A673 (cell line): ENCODE results near the gene PTBP1. TPM values are rescaled to one million over a fixed set of nuclear protein-coding genes. Genes with fewer than 3 reads are reported as not detected.
"Not testable (repeated sequence)": the region's sequence is repeated elsewhere in the genome, so short reads cannot be mapped to it uniquely, and the experiment has no call there.

Experiments
- BruUV-seq: library from RNA; stranded (reverse); fragments of 400-500 nt; replicated peaks from 2 replicates; lab custom pipeline; 2021; lab: Mats Ljungman, UMichigan
- CTCF ChIA-PET: fragments of 300-600 bp; sonication (Branson Sonifier 250); formaldehyde crosslinking; loops from one replicate; lab custom pipeline; 2022; ENCODE audit warnings: antibody characterized with exemption; lab: Charles Lee
- POLR2A ChIA-PET: fragments of 300-600 bp; sonication (Branson Sonifier 250); formaldehyde crosslinking; loops from one replicate; lab custom pipeline; 2022; ENCODE audit warnings: antibody characterized with exemption; ENCODE audit not compliant: low non-redundant PET; lab: Charles Lee
- DNase-seq: peaks from one replicate; pipeline ENCODE4 v3.0.0-alpha.2; 2015; ENCODE audit warnings: low spot score
- H3K27ac ChIP-seq: fragments of 200-600 bp; sonication (generic); 2 replicates; pipeline ENCODE4 v1.5.1; 2016; ENCODE audit warnings: mixed run types, low read depth, mild to moderate bottlenecking, mixed read lengths, antibody characterized with exemption, low read length; ENCODE audit not compliant: poor library complexity, severe bottlenecking
- H3K27me3 ChIP-seq: fragments of 200-600 bp; sonication (generic); replicated peaks from 2 replicates; pipeline ENCODE4 v1.6.1; 2017; ENCODE audit warnings: mixed run types, low read depth, mild to moderate bottlenecking, mixed read lengths, antibody characterized with exemption, low read length; ENCODE audit not compliant: insufficient read depth, poor library complexity
- H3K36me3 ChIP-seq: fragments of 200-600 bp; sonication (generic); 2 replicates; pipeline ENCODE4 v1.6.1; 2016; ENCODE audit warnings: mixed run types, mild to moderate bottlenecking, mixed read lengths, antibody characterized with exemption, low read length; ENCODE audit not compliant: insufficient read depth, poor library complexity, severe bottlenecking
- H3K4me1 ChIP-seq: fragments of 200-600 bp; sonication (generic); 2 replicates; pipeline ENCODE4 v1.6.1; 2017; ENCODE audit warnings: mixed run types, mild to moderate bottlenecking, mixed read lengths, antibody characterized with exemption, low read length; ENCODE audit not compliant: insufficient read depth, poor library complexity, severe bottlenecking
- H3K4me3 ChIP-seq: fragments of 200-600 bp; sonication (generic); 2 replicates; pipeline ENCODE4 v1.5.1; 2016; ENCODE audit warnings: low read depth, mixed run types, mild to moderate bottlenecking, mixed read lengths, low read length; ENCODE audit not compliant: poor library complexity, severe bottlenecking
- H3K9me3 ChIP-seq: fragments of 200-600 bp; sonication (generic); 2 replicates; pipeline ENCODE4 v1.6.1; 2016; ENCODE audit warnings: mixed run types, low read depth, mild to moderate bottlenecking, mixed read lengths, antibody characterized with exemption, low read length; ENCODE audit not compliant: poor library complexity, severe bottlenecking
- EZH2 ChIP-seq: fragments of 200-600 bp; sonication (generic); IDR thresholded peaks from 2 replicates; pipeline ENCODE4 v1.6.1; 2017; ENCODE audit warnings: borderline replicate concordance, low read depth, mild to moderate bottlenecking, mixed read lengths, antibody characterized with exemption, low read length; ENCODE audit not compliant: poor library complexity, severe bottlenecking
- intact Hi-C: fragments of 100-400 bp; cut with micrococcal nuclease; formaldehyde crosslinking; loops from one replicate; pipeline ENCODE4 v1.10.0; 2022; ENCODE audit not compliant: unreplicated experiment
- total RNA-seq: library from RNA; stranded (reverse); gene quantifications from 2 replicates; pipeline ENCODE4 v1.2.3, GENCODE V29; 2021
- TF ChIP-seq, protein P1 (sequence below): fragments of 300-800, 200-600 bp; sonication (generic); conservative IDR thresholded peaks from 2 replicates; pipeline ENCODE4 v1.5.1; 2017; ENCODE audit warnings: low read depth, mild to moderate bottlenecking, antibody characterized with exemption, low read length, moderate library complexity, mixed read lengths

Gene PTBP1
- total RNA-seq, 1 experiment from 2014 or later: 800 TPM

- ChIA-PET POLR2A (no interaction called here), CTCF (no interaction called here)
- TF ChIP-seq EZH2: no peak
- TF ChIP-seq, protein P1, sequence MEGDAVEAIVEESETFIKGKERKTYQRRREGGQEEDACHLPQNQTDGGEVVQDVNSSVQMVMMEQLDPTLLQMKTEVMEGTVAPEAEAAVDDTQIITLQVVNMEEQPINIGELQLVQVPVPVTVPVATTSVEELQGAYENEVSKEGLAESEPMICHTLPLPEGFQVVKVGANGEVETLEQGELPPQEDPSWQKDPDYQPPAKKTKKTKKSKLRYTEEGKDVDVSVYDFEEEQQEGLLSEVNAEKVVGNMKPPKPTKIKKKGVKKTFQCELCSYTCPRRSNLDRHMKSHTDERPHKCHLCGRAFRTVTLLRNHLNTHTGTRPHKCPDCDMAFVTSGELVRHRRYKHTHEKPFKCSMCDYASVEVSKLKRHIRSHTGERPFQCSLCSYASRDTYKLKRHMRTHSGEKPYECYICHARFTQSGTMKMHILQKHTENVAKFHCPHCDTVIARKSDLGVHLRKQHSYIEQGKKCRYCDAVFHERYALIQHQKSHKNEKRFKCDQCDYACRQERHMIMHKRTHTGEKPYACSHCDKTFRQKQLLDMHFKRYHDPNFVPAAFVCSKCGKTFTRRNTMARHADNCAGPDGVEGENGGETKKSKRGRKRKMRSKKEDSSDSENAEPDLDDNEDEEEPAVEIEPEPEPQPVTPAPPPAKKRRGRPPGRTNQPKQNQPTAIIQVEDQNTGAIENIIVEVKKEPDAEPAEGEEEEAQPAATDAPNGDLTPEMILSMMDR: no peak
- BruUV-seq: no TSS peak
- intact Hi-C loops: no loop called here
- Histone ChIP-seq H3K4me1 (peaks cover 7% of the 10 kb centered on the region), H3K27ac (no peak overlapping the region), H3K9me3 (no peaks in the 10 kb centered on the region), H3K36me3 (no peaks in the 10 kb centered on the region), H3K27me3 (no peaks in the 10 kb centered on the region), H3K4me3 (no peak overlapping the region)
- no peak for DNase-seq
These were observed 38.1 kb downstream of the PTBP1 start for GRCh38 chr19:835210-835810.

GRCh38 chr19:840519-841206, 43.4 kb downstream of the PTBP1 start, which contains the start of gene PRTN3:
Gene PRTN3, plus strand, starts transcription at chr19:840999. Its CDS starts 10 bp downstream, at chr19:841009.
- intact Hi-C loops: no loop called here
- ChIA-PET CTCF (no interaction called here), POLR2A (no interaction called here)
- Histone ChIP-seq H3K27ac (no peak within 1 kb of the TSS), H3K4me3 (no peak within 1 kb of the TSS), H3K27me3 (peaks cover 7% of the 10 kb centered on the region), H3K36me3 (no peaks in the 10 kb centered on the region), H3K4me1 (peaks cover 15% of the 10 kb centered on the region), H3K9me3 (no peaks in the 10 kb centered on the region)
- BruUV-seq: no TSS peak
- no peak for TF ChIP-seq EZH2
- TF ChIP-seq, protein P1: no peak
- no peak for DNase-seq

GRCh38 chr19:842802-843179, 45.5 kb downstream of the PTBP1 start:
- H3K4me1 ChIP-seq: peaks cover 15% of the 10 kb centered on the region
- BruUV-seq, intact Hi-C loops, H3K27ac ChIP-seq, DNase-seq, H3K36me3 ChIP-seq, H3K9me3 ChIP-seq, H3K4me3 ChIP-seq, H3K27me3 ChIP-seq: not testable (repeated sequence)
- ChIA-PET POLR2A (interaction anchor here (0.7 kb wide), 1 partner anchor 28 kb away, joined by 3 read pairs; no protein-coding TSS in a partner anchor), CTCF (interaction anchor here (1.1 kb wide), 1 partner anchor 92 kb away, joined by 4 read pairs; no protein-coding TSS in a partner anchor)
